Measurements from ENCODE around the gene SATL1. TPM values are rescaled to one million over a fixed set of nuclear protein-coding genes. Genes with fewer than 3 reads are reported as not detected.

SATL1 gene
- total and polyA plus RNA-seq, 2 of the 13 experiments (the other 11 are each of a cell fraction or from before 2014, with no cell fraction given): not detected

DNA sequence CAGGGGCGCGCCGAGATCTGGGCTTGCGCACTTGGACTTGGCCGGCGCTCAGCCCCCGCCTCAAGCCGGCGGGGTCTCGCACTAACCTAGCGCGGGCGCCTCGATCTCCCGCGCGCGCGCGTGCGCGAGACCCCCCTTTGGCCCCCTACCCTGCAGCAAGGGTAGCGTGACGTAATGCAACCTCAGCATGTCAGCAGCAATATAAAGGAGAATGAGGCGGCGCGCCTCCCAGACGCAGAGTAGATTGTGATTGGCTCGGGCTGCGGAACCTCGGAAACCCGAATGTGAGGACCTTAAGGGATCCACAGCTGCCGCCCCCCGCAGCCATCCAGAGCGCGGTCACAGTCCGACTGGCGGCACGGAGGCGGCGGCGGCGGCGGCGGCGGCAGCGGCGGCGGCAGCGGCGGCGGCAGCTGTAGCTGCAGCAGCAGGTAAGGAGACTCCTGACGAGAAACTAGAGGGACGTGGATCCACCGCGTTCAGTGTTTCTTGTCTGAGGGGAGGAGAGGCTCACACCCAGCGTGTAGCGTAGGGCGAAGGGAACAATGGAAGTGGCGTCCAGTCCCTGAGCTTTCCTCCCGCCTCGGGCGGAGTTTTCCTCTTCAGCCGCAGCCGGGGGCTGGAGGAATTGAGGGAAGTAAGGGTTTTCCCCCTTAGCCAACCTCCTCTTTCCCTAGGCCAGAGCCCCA lies at the start of gene SATL1, which contains the start of gene ZNF711 (continued):
- TF ChIP-seq CREB1 (IDR thresholded peaks at IDR 0.05): peak; percentile 38; the same call in 1 of the 2 replicates
- no peak for TF ChIP-seq CREB1 (CRISPR knock-in tag; IDR thresholded peaks at IDR 0.05)
- TF ChIP-seq, protein P1, sequence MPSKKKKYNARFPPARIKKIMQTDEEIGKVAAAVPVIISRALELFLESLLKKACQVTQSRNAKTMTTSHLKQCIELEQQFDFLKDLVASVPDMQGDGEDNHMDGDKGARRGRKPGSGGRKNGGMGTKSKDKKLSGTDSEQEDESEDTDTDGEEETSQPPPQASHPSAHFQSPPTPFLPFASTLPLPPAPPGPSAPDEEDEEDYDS (CRISPR knock-in tag; IDR thresholded peaks at IDR 0.05): peak; percentile 45; the same call in 1 of the 2 replicates
- no peak for TF ChIP-seq JUND (CRISPR knock-in tag; IDR thresholded peaks at IDR 0.05)

DNA sequence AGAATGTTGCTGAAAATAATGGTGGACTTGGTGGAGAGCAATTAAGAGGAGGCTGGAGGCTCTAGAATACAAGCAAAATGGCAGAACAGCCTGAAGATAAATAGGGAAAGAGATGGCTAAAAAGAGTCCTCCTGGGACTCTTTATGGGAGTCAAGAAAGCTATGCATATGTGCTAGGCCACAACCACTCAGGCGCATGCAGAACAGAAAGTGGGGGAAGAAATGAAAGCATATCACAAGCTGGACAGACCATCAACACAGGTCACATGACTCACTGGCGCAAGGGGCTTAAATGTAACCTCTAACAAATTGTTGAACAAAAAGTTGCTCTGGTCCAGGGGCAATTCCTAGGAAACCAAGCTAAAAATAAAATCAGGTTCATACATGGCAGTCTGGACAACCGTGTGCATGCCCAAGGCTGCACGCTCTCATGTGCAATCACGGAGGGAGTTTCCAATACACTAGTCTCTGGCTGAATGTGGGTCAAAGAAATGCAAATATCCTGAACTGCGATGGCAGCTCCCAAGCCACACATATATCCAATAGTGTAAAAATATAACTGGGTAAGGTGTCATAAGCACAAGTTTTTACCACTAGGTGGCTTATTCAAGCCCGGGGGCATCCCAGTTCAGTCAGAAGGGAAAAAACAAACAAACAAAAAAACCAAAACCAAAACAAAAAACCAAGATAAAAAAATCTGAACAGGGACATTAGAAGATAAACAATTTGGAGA lies 45.6 kb upstream of the SATL1 start:
- intact Hi-C loops (cut with micrococcal nuclease; ENCODE audit: unreplicated experiment): no loop called here
- no peak overlapping the region for H3K4me3 ChIP-seq (replicated peaks in 1 of 3; ENCODE audit: insufficient read depth in 1 of 3, low read depth in 2 of 3, low read length in 3 of 3)
- no peaks in the 10 kb centered on the region for H3K27me3 ChIP-seq (ENCODE audit: control insufficient read depth in 1 of 2, insufficient read depth in 2 of 2, low read length in 2 of 2)
- H4K20me1 ChIP-seq (ENCODE audit: insufficient read depth, low read length): no peaks in the 10 kb centered on the region
- in situ Hi-C loops (cut with HindIII; ENCODE audit: extremely low pct_ligation_motif_present, low pct_unique_long_range_greater_than_20kb): no loop called here
- H3K4me2 ChIP-seq (ENCODE audit: low read depth, low read length): no peak overlapping the region
- no peaks in the 10 kb centered on the region for H3K79me2 ChIP-seq (ENCODE audit: insufficient read depth, low read length)
- no TSS peak for BruUV-seq (replicated peaks)
- H3K4me1 ChIP-seq (ENCODE audit: insufficient read depth, low read length): no peaks in the 10 kb centered on the region
- no peak for TF ChIP-seq CREM (IDR thresholded peaks at IDR 0.05)
- no peak for TF ChIP-seq CREM (CRISPR knock-in tag; IDR thresholded peaks at IDR 0.05)
- no peak for TF ChIP-seq HMG20A (CRISPR knock-in tag; IDR thresholded peaks at IDR 0.05; ENCODE audit: borderline replicate concordance)
- no peak for TF ChIP-seq ERF (CRISPR knock-in tag; IDR thresholded peaks at IDR 0.05)
- TF ChIP-seq ZFP1 (CRISPR knock-in tag; IDR thresholded peaks at IDR 0.05): no peak
- no peak for TF ChIP-seq ZNF484 (CRISPR knock-in tag; IDR thresholded peaks at IDR 0.05; ENCODE audit: borderline replicate concordance, low read depth)
- TF ChIP-seq, protein P2, sequence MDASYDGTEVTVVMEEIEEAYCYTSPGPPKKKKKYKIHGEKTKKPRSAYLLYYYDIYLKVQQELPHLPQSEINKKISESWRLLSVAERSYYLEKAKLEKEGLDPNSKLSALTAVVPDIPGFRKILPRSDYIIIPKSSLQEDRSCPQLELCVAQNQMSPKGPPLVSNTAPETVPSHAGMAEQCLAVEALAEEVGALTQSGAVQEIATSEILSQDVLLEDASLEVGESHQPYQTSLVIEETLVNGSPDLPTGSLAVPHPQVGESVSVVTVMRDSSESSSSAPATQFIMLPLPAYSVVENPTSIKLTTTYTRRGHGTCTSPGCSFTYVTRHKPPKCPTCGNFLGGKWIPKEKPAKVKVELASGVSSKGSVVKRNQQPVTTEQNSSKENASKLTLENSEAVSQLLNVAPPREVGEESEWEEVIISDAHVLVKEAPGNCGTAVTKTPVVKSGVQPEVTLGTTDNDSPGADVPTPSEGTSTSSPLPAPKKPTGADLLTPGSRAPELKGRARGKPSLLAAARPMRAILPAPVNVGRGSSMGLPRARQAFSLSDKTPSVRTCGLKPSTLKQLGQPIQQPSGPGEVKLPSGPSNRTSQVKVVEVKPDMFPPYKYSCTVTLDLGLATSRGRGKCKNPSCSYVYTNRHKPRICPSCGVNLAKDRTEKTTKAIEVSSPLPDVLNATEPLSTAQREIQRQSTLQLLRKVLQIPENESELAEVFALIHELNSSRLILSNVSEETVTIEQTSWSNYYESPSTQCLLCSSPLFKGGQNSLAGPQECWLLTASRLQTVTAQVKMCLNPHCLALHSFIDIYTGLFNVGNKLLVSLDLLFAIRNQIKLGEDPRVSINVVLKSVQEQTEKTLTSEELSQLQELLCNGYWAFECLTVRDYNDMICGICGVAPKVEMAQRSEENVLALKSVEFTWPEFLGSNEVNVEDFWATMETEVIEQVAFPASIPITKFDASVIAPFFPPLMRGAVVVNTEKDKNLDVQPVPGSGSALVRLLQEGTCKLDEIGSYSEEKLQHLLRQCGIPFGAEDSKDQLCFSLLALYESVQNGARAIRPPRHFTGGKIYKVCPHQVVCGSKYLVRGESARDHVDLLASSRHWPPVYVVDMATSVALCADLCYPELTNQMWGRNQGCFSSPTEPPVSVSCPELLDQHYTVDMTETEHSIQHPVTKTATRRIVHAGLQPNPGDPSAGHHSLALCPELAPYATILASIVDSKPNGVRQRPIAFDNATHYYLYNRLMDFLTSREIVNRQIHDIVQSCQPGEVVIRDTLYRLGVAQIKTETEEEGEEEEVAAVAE (CRISPR knock-in tag; IDR thresholded peaks at IDR 0.05; ENCODE audit: borderline replicate concordance): no peak
- TF ChIP-seq ZNF83 (CRISPR knock-in tag; IDR thresholded peaks at IDR 0.05; ENCODE audit: borderline replicate concordance): no peak
- no peak for TF ChIP-seq ESRRA (CRISPR knock-in tag; IDR thresholded peaks at IDR 0.05; ENCODE audit: low read depth)
- no peak for TF ChIP-seq ZNF260 (CRISPR knock-in tag; IDR thresholded peaks at IDR 0.05; ENCODE audit: borderline replicate concordance, low read depth)
- TF ChIP-seq ZNF549 (CRISPR knock-in tag; IDR thresholded peaks at IDR 0.05): no peak
- no peak for TF ChIP-seq ZNF10 (CRISPR knock-in tag; IDR thresholded peaks at IDR 0.05; ENCODE audit: borderline replicate concordance, low read depth)
- TF ChIP-seq NPAS2 (CRISPR knock-in tag; IDR thresholded peaks at IDR 0.05; ENCODE audit: borderline replicate concordance): no peak
- no peak for TF ChIP-seq ZNF230 (CRISPR knock-in tag; IDR thresholded peaks at IDR 0.05)
- no peak for TF ChIP-seq POLR2A (IDR thresholded peaks at IDR 0.05; ENCODE audit: insufficient read depth in 1 of 2, low read depth in 2 of 2, low read length in 2 of 2)
- DNase-seq (ENCODE audit: low spot score): no peak
- POLR2A ChIA-PET: no interaction called here
- H3K9me3 ChIP-seq (ENCODE audit: low read length): no peaks in the 10 kb centered on the region
- FAIRE-seq: no peak
- no peaks in the 10 kb centered on the region for H3K36me3 ChIP-seq (replicated peaks in 1 of 2; ENCODE audit: control insufficient read depth in 1 of 2, insufficient read depth in 2 of 2, low read length in 2 of 2)
- 49% methylated on average over 6 of the region's 7 CpGs for WGBS (ENCODE audit: low lambda C conversion rate)
- no peak overlapping the region for H3K9ac ChIP-seq (ENCODE audit: insufficient read depth, low read depth, low read length)
- no peak overlapping the region for H2AFZ ChIP-seq (ENCODE audit: low read length)
- H3K27ac ChIP-seq (ENCODE audit: extremely low read length, insufficient read depth, low read length): no peak overlapping the region
- peak; percentile 39; the same call in 1 of the 3 replicates for ATAC-seq
- CTCF ChIA-PET (ENCODE audit: low intra/inter-chr PET ratio, low total read pairs): no interaction called here

Data from HepG2 (cell line).